ENCODE measurements around the gene ACIN1.

ACIN1 gene

GRCh38 chr14:23126548-23127278 lies 31.8 kb upstream of the ACIN1 start:
- Histone ChIP-seq H3K36me3 (ENCODE audit: control insufficient read depth, insufficient read depth, low read length) (peaks cover 4% of the 10 kb centered on the region), H3K4me3 (ENCODE audit: low read length) (no peak overlapping the region), H3K79me1 (ENCODE audit: low read length) (no peaks in the 10 kb centered on the region), H2BK5ac (ENCODE audit: low read length) (no peak overlapping the region), H3K4ac (ENCODE audit: low read depth, low read length) (no peak overlapping the region), H3K27me3 (ENCODE audit: insufficient read depth, low read length, poor library complexity) (no peaks in the 10 kb centered on the region), H3K4me1 (ENCODE audit: control insufficient read depth, low read depth, low read length) (peaks cover 2% of the 10 kb centered on the region), H3K18ac (ENCODE audit: low read length) (no peak overlapping the region), H2AK5ac (ENCODE audit: low read length) (no peak overlapping the region), H3K56ac (ENCODE audit: low read length) (no peak overlapping the region), H3K27ac (ENCODE audit: low read depth, low read length) (no peak overlapping the region), H3K9ac (ENCODE audit: low read length) (no peak overlapping the region), H3K4me2 (ENCODE audit: low read length) (no peak overlapping the region), H2BK120ac (ENCODE audit: low read depth, low read length) (no peak overlapping the region), H2BK15ac (replicated peaks; ENCODE audit: low read depth) (no peak overlapping the region), H3K79me2 (ENCODE audit: control insufficient read depth, insufficient read depth, low read length) (no peaks in the 10 kb centered on the region), H4K5ac (ENCODE audit: low read length) (no peak overlapping the region), H3K23ac (ENCODE audit: low read length) (no peak overlapping the region), H4K8ac (ENCODE audit: low read depth, low read length) (no peak overlapping the region)
- WGBS (ENCODE audit: extremely low coverage, insufficient coverage, low lambda C conversion rate) = no CpG with 5 or more reads among the region's 8 CpGs
- DNase-seq = no peak

GRCh38 chr14:23125933-23126524 lies 31.1 kb upstream of the ACIN1 start:
- no peak overlapping the region for H3K9ac ChIP-seq (ENCODE audit: low read length)
- H3K18ac ChIP-seq (ENCODE audit: low read length) = no peak overlapping the region
- no peak overlapping the region for H2BK5ac ChIP-seq (ENCODE audit: low read length)
- no peak overlapping the region for H2AK5ac ChIP-seq (ENCODE audit: low read length)
- no peak overlapping the region for H3K23ac ChIP-seq (ENCODE audit: low read length)
- H3K4me3 ChIP-seq (ENCODE audit: low read length) = no peak overlapping the region
- no peak overlapping the region for H3K4me2 ChIP-seq (ENCODE audit: low read length)
- no CpG with 5 or more reads among the region's 9 CpGs for WGBS (ENCODE audit: extremely low coverage, insufficient coverage, low lambda C conversion rate)
- no peak overlapping the region for H2BK15ac ChIP-seq (replicated peaks; ENCODE audit: low read depth)
- H3K79me2 ChIP-seq (ENCODE audit: control insufficient read depth, insufficient read depth, low read length) = no peaks in the 10 kb centered on the region
- H3K4ac ChIP-seq (ENCODE audit: low read depth, low read length) = no peak overlapping the region
- no peaks in the 10 kb centered on the region for H3K27me3 ChIP-seq (ENCODE audit: insufficient read depth, low read length, poor library complexity)
- no peak overlapping the region for H3K27ac ChIP-seq (ENCODE audit: low read depth, low read length)
- H4K5ac ChIP-seq (ENCODE audit: low read length) = no peak overlapping the region
- peaks cover 5% of the 10 kb centered on the region for H3K4me1 ChIP-seq (ENCODE audit: control insufficient read depth, low read depth, low read length)
- no peak overlapping the region for H4K8ac ChIP-seq (ENCODE audit: low read depth, low read length)
- peaks cover 4% of the 10 kb centered on the region for H3K36me3 ChIP-seq (ENCODE audit: control insufficient read depth, insufficient read depth, low read length)
- no peak for DNase-seq
- H3K79me1 ChIP-seq (ENCODE audit: low read length) = no peaks in the 10 kb centered on the region
- no peak overlapping the region for H2BK120ac ChIP-seq (ENCODE audit: low read depth, low read length)
- H3K56ac ChIP-seq (ENCODE audit: low read length) = no peak overlapping the region

- Histone ChIP-seq H3K36me3 (ENCODE audit: control insufficient read depth, insufficient read depth, low read length) (peaks cover 4% of the 10 kb centered on the region), H4K5ac (ENCODE audit: low read length) (no peak overlapping the region), H3K56ac (ENCODE audit: low read length) (no peak overlapping the region), H3K23ac (ENCODE audit: low read length) (no peak overlapping the region), H3K4me1 (ENCODE audit: control insufficient read depth, low read depth, low read length) (peaks cover 5% of the 10 kb centered on the region), H3K4me2 (ENCODE audit: low read length) (no peak overlapping the region), H3K9ac (ENCODE audit: low read length) (no peak overlapping the region), H3K27ac (ENCODE audit: low read depth, low read length) (no peak overlapping the region), H2BK5ac (ENCODE audit: low read length) (no peak overlapping the region), H3K79me2 (ENCODE audit: control insufficient read depth, insufficient read depth, low read length) (no peaks in the 10 kb centered on the region), H3K18ac (ENCODE audit: low read length) (no peak overlapping the region), H2BK120ac (ENCODE audit: low read depth, low read length) (no peak overlapping the region), H3K79me1 (ENCODE audit: low read length) (no peaks in the 10 kb centered on the region), H2AK5ac (ENCODE audit: low read length) (no peak overlapping the region), H2BK15ac (replicated peaks; ENCODE audit: low read depth) (no peak overlapping the region), H3K27me3 (ENCODE audit: insufficient read depth, low read length, poor library complexity) (no peaks in the 10 kb centered on the region), H3K4me3 (ENCODE audit: low read length) (no peak overlapping the region), H3K4ac (ENCODE audit: low read depth, low read length) (no peak overlapping the region), H4K8ac (ENCODE audit: low read depth, low read length) (no peak overlapping the region)
- no peak for DNase-seq
- 100% methylated on average over 1 of the region's 3 CpGs for WGBS (ENCODE audit: extremely low coverage, insufficient coverage, low lambda C conversion rate)
Measured at GRCh38 chr14:23125011-23125410, 30.1 kb upstream of the ACIN1 start.

GRCh38 chr14:23124337-23124954 lies 29.5 kb upstream of the ACIN1 start:
- H3K56ac ChIP-seq (ENCODE audit: low read length) = no peak overlapping the region
- H2BK120ac ChIP-seq (ENCODE audit: low read depth, low read length) = no peak overlapping the region

GRCh38 chr14:23123419-23123818 lies 28.5 kb upstream of the ACIN1 start:
- Histone ChIP-seq H4K8ac (ENCODE audit: low read depth, low read length) (no peak overlapping the region), H3K36me3 (ENCODE audit: control insufficient read depth, insufficient read depth, low read length) (peaks cover 4% of the 10 kb centered on the region), H3K23ac (ENCODE audit: low read length) (no peak overlapping the region), H3K27ac (ENCODE audit: low read depth, low read length) (no peak overlapping the region), H3K56ac (ENCODE audit: low read length) (no peak overlapping the region), H3K4me3 (ENCODE audit: low read length) (no peak overlapping the region), H2BK5ac (ENCODE audit: low read length) (no peak overlapping the region), H3K9ac (ENCODE audit: low read length) (no peak overlapping the region), H4K5ac (ENCODE audit: low read length) (no peak overlapping the region), H3K4ac (ENCODE audit: low read depth, low read length) (no peak overlapping the region), H3K4me1 (ENCODE audit: control insufficient read depth, low read depth, low read length) (peaks cover 11% of the 10 kb centered on the region), H3K18ac (ENCODE audit: low read length) (no peak overlapping the region), H3K79me1 (ENCODE audit: low read length) (no peaks in the 10 kb centered on the region), H3K79me2 (ENCODE audit: control insufficient read depth, insufficient read depth, low read length) (no peaks in the 10 kb centered on the region), H3K27me3 (ENCODE audit: insufficient read depth, low read length, poor library complexity) (no peaks in the 10 kb centered on the region), H2AK5ac (ENCODE audit: low read length) (no peak overlapping the region), H2BK120ac (ENCODE audit: low read depth, low read length) (no peak overlapping the region), H3K4me2 (ENCODE audit: low read length) (no peak overlapping the region), H2BK15ac (replicated peaks; ENCODE audit: low read depth) (no peak overlapping the region)
- WGBS (ENCODE audit: extremely low coverage, insufficient coverage, low lambda C conversion rate) = no CpG with 5 or more reads among the region's 8 CpGs
- no peak for DNase-seq

More at GRCh38 chr14:23124337-23124954, 29.5 kb upstream of the ACIN1 start:
- Histone ChIP-seq H2BK5ac (ENCODE audit: low read length) (no peak overlapping the region), H3K9ac (ENCODE audit: low read length) (no peak overlapping the region), H3K4me3 (ENCODE audit: low read length) (no peak overlapping the region), H3K23ac (ENCODE audit: low read length) (no peak overlapping the region), H3K27me3 (ENCODE audit: insufficient read depth, low read length, poor library complexity) (no peaks in the 10 kb centered on the region), H2BK15ac (replicated peaks; ENCODE audit: low read depth) (no peak overlapping the region), H4K8ac (ENCODE audit: low read depth, low read length) (no peak overlapping the region), H3K36me3 (ENCODE audit: control insufficient read depth, insufficient read depth, low read length) (peaks cover 4% of the 10 kb centered on the region), H3K4me2 (ENCODE audit: low read length) (no peak overlapping the region), H3K27ac (ENCODE audit: low read depth, low read length) (no peak overlapping the region), H3K4ac (ENCODE audit: low read depth, low read length) (no peak overlapping the region), H2AK5ac (ENCODE audit: low read length) (no peak overlapping the region), H3K18ac (ENCODE audit: low read length) (no peak overlapping the region), H4K5ac (ENCODE audit: low read length) (no peak overlapping the region), H3K79me1 (ENCODE audit: low read length) (no peaks in the 10 kb centered on the region), H3K79me2 (ENCODE audit: control insufficient read depth, insufficient read depth, low read length) (no peaks in the 10 kb centered on the region), H3K4me1 (ENCODE audit: control insufficient read depth, low read depth, low read length) (peaks cover 7% of the 10 kb centered on the region)
- DNase-seq = no peak
- WGBS (ENCODE audit: extremely low coverage, insufficient coverage, low lambda C conversion rate) = no CpG with 5 or more reads among the region's 13 CpGs

All from mesendoderm (in vitro differentiated cells).